Endothelial cell of umbilical vein (primary cell): ENCODE measurements around the gene AKT1. TPM values are rescaled to one million over a fixed set of nuclear protein-coding genes. Genes with fewer than 3 reads are reported as not detected.
A peak's percentile ranks its signal among the peaks of the same experiment; 100 is the strongest.

Experiments used
- BruUV-seq: library from RNA; stranded (reverse); fragments of 400-500 nt; replicated peaks from 2 replicates; lab custom pipeline; 2021; lab: Mats Ljungman, UMichigan
- CTCF ChIA-PET: fragments of 300-600, 350-600 bp; sonication (Branson Sonifier 250); formaldehyde crosslinking; loops from one replicate; lab custom pipeline; 2021; ENCODE audit warnings: antibody characterized with exemption, inconsistent platforms; lab: Charles Lee
- POLR2A ChIA-PET: fragments of 300-600, 350-600 bp; sonication (Branson Sonifier 250); formaldehyde crosslinking; loops from one replicate; lab custom pipeline; 2021; ENCODE audit warnings: antibody characterized with exemption, inconsistent platforms; lab: Charles Lee
- DNase-seq: peaks from one replicate; pipeline ENCODE4 v3.0.0-alpha.2; 2011; ENCODE audit warnings: low read depth, low spot score
- FAIRE-seq: peaks from 2 replicates; lab custom pipeline; 2011; peaks lifted over from hg19 to GRCh38; lab: Jason Lieb, UNC
- H2AFZ ChIP-seq: 2 replicates; pipeline ENCODE4 v1.6.0; 2012; ENCODE audit warnings: low read depth, low read length, control low read depth, inconsistent platforms
- H3K27ac ChIP-seq: 2 replicates; pipeline ENCODE4 v1.5.1; 2011; ENCODE audit warnings: low read depth, mild to moderate bottlenecking, control low read depth, low read length, moderate library complexity; ENCODE audit not compliant: insufficient read depth
- H3K27me3 ChIP-seq, 2 experiments: 2 replicates each; pipeline versions ENCODE4 v1.6.0 to v1.6.1; 2011; ENCODE audit warnings: low read length in 2 of 2, mixed read lengths in 1 of 2; ENCODE audit not compliant: control insufficient read depth in 2 of 2, insufficient read depth in 2 of 2
- H3K36me3 ChIP-seq, 2 experiments: 2 replicates in 1 of 2; 3 replicates in 1 of 2; pipeline ENCODE4 v1.5.1; 2011; ENCODE audit warnings: low read length in 2 of 2, mild to moderate bottlenecking in 1 of 2, moderate library complexity in 1 of 2; ENCODE audit not compliant: control insufficient read depth in 2 of 2, insufficient read depth in 2 of 2; ENCODE audit errors: extremely low read depth in 1 of 2
- H3K4me1 ChIP-seq: 3 replicates; pipeline ENCODE4 v1.5.1; 2011; ENCODE audit warnings: mild to moderate bottlenecking, low read length; ENCODE audit not compliant: control insufficient read depth, insufficient read depth; ENCODE audit errors: extremely low read depth
- H3K4me2 ChIP-seq: 2 replicates; pipeline ENCODE4 v1.6.1; 2011; ENCODE audit warnings: low read length, control low read depth, mixed read lengths; ENCODE audit not compliant: insufficient read depth
- H3K4me3 ChIP-seq, 3 experiments: fragments of 200-600 bp in 1 of 3; sonication (generic), shearing (Covaris generic) in 1 of 3; replicated peaks in 1 of 3; 2 replicates each; pipeline ENCODE4 v1.5.1; 2011 to 2016; ENCODE audit warnings: control low read depth in 3 of 3, low read length in 3 of 3, mild to moderate bottlenecking in 2 of 3, inconsistent platforms in 1 of 3, low read depth in 1 of 3, moderate library complexity in 1 of 3; ENCODE audit not compliant: insufficient read depth in 1 of 3
- H3K79me2 ChIP-seq: 2 replicates; pipeline ENCODE4 v1.6.0; 2012; ENCODE audit warnings: low read length, inconsistent platforms; ENCODE audit not compliant: control insufficient read depth, insufficient read depth
- H3K9ac ChIP-seq: replicated peaks from 2 replicates; pipeline ENCODE3; 2011; ENCODE audit warnings: low read length, control low read depth; ENCODE audit not compliant: insufficient read depth; ENCODE audit errors: extremely low read depth
- H3K9me1 ChIP-seq: replicated peaks from 3 replicates; pipeline ENCODE4 v1.6.0; 2011; ENCODE audit warnings: mild to moderate bottlenecking, low read length; ENCODE audit not compliant: control insufficient read depth, insufficient read depth; ENCODE audit errors: extremely low read depth
- H3K9me3 ChIP-seq: replicated peaks from 2 replicates; pipeline ENCODE4 v1.5.1; 2012; ENCODE audit warnings: low read length, inconsistent platforms; ENCODE audit not compliant: control insufficient read depth, insufficient read depth
- H4K20me1 ChIP-seq: replicated peaks from 2 replicates; pipeline ENCODE3; 2011; ENCODE audit warnings: mild to moderate bottlenecking, low read length; ENCODE audit not compliant: control insufficient read depth, insufficient read depth; ENCODE audit errors: extremely low read depth
- CTCF ChIP-seq, 2 donors: IDR thresholded peaks; 1 replicate in 1 of 2; 2 replicates in 1 of 2; pipeline ENCODE4 v1.5.1; 2011; ENCODE audit warnings: low read length in 2 of 2, mild to moderate bottlenecking in 2 of 2, moderate library complexity in 2 of 2, control low read depth in 1 of 2, inconsistent platforms in 1 of 2, low read depth in 1 of 2; ENCODE audit not compliant: insufficient read depth in 1 of 2; ENCODE audit errors: extremely low read depth in 1 of 2
- EZH2 ChIP-seq: IDR thresholded peaks from 2 replicates; pipeline ENCODE4 v1.6.1; 2012; ENCODE audit warnings: borderline replicate concordance, low read depth, mild to moderate bottlenecking, moderate library complexity, low read length, inconsistent platforms; ENCODE audit not compliant: severe bottlenecking
- MYC ChIP-seq: IDR thresholded peaks from one replicate; pipeline ENCODE4 v1.6.1; 2011; ENCODE audit warnings: mild to moderate bottlenecking, low read depth, low read length
- POLR2A ChIP-seq: IDR thresholded peaks from 2 replicates; pipeline ENCODE4 v1.6.1; 2012; ENCODE audit warnings: low read depth, mild to moderate bottlenecking, control low read depth, low read length
- POLR2AphosphoS5 ChIP-seq: IDR thresholded peaks from 2 replicates; pipeline ENCODE4 v1.6.1; 2012; ENCODE audit warnings: low read depth, mild to moderate bottlenecking, control low read depth, low read length, moderate library complexity; ENCODE audit not compliant: insufficient read depth
- dilution Hi-C: fragments of 300-500 bp; cut with MboI; formaldehyde crosslinking; loops from one replicate; pipeline ENCODE4 v1.15.0; 2019; ENCODE audit warnings: low sequenced_read_pairs; ENCODE audit not compliant: extremely low pct_ligation_motif_present
- intact Hi-C: fragments of 100-400 bp; cut with micrococcal nuclease; formaldehyde crosslinking; loops from one replicate; pipeline ENCODE4 v1.10.0; 2022
- polyA plus RNA-seq, 4 experiments: library from polyadenylated mRNA; depleted of rRNA in 3 of 4; stranded (reverse) in 3 of 4; unstranded in 1 of 4; fragments of >200 nt; gene quantifications; 2 replicates each; pipeline versions ENCODE4 v1.2.1 to v1.2.3, GENCODE V29; 2011 to 2012; ENCODE audit warnings: missing spikeins in 1 of 4
- total RNA-seq: library from RNA; stranded (reverse); gene quantifications from 2 replicates; pipeline ENCODE4 v1.2.3, GENCODE V29; 2021

The AKT1 gene
- total and polyA plus RNA-seq, 2 donors (not counting 3 experiments of a cell fraction or from before 2014, with no cell fraction given): 177 to 191 TPM

GRCh38 chr14:104724981-104725771, 70.4 kb downstream of the AKT1 start:
- no peak overlapping the region for H3K4me3 ChIP-seq
- H3K4me1 ChIP-seq: peaks cover 5% of the 10 kb centered on the region
- no peaks in the 10 kb centered on the region for H3K36me3 ChIP-seq
- no peaks in the 10 kb centered on the region for H3K27me3 ChIP-seq
- H3K9me3 ChIP-seq: no peaks in the 10 kb centered on the region
- ChIA-PET CTCF (interaction anchor here (0.9 to 3.2 kb wide), 8 partner anchors 10 to 101 kb away, joined by 3 to 17 read pairs (median 4); partner anchors contain the start of gene SIVA1), POLR2A (no interaction called here)
- intact Hi-C loops (loop anchor here (2.0 kb wide), 1 partner anchor 28 kb away; the partner anchor contains the start of gene SIVA1), dilution Hi-C loops (no loop called here)
- no peak overlapping the region for H3K4me2 ChIP-seq
- no peaks in the 10 kb centered on the region for H3K9me1 ChIP-seq
- H4K20me1 ChIP-seq: no peaks in the 10 kb centered on the region
- no peak overlapping the region for H3K9ac ChIP-seq
- DNase-seq (no peak), FAIRE-seq (no peak)
- no peak overlapping the region for H3K27ac ChIP-seq
- no TSS peak for BruUV-seq
- TF ChIP-seq EZH2: no peak
- TF ChIP-seq MYC: no peak
- TF ChIP-seq POLR2A: no peak
- no peak for TF ChIP-seq POLR2AphosphoS5
- peak in 1 of 2 donors; percentile 47 for TF ChIP-seq CTCF (IDR thresholded peaks at IDR 0.05; ENCODE audit: extremely low read depth in 1 of 2, insufficient read depth in 1 of 2, low read depth in 1 of 2, low read length in 2 of 2)
- H2AFZ ChIP-seq: no peak overlapping the region
- H3K79me2 ChIP-seq: no peaks in the 10 kb centered on the region
